Activated T-cell treated with anti-CD3 and anti-CD28 coated beads, Interleukin-2, amount 50 U/mL, for 72 hours (primary cell): ENCODE data around the gene ZBTB6. TPM values are rescaled to one million over a fixed set of nuclear protein-coding genes. Genes with fewer than 3 reads are reported as not detected.

Experiments used
- total RNA-seq, 2 donors: library from RNA; stranded (reverse); gene quantifications; one replicate each; pipeline ENCODE4 v1.2.3, GENCODE V29; 2022

The ZBTB6 gene
- total RNA-seq, 2 donors from 2014 or later = 10.0 TPM

Other genes with a start within 250 kb of the ZBTB6 start
- gene OR1L3, start 238.2 kb downstream of the ZBTB6 start, total RNA-seq = not detected
- gene OR1L4, start 189.3 kb downstream of the ZBTB6 start, total RNA-seq = not detected
- gene OR1L6, start 171.0 kb downstream of the ZBTB6 start, total RNA-seq = not detected
- not detected for gene OR5C1, start 124.4 kb downstream of the ZBTB6 start, total RNA-seq
- gene OR1K1, start 113.2 kb downstream of the ZBTB6 start, total RNA-seq = not detected
- 10 to 100 TPM; 14.2 to 18.7 TPM for gene PDCL, start 84.7 kb downstream of the ZBTB6 start, total RNA-seq
- 10 to 100 TPM; 33.7 to 35.6 TPM for gene RC3H2, start 8.0 kb downstream of the ZBTB6 start, total RNA-seq
- 10 to 100 TPM in 1 of 2 donors, 1 to 10 TPM in 1; 8.1 to 11.0 TPM for gene ZBTB26, start 18.2 kb upstream of the ZBTB6 start, total RNA-seq
- 10 to 100 TPM; 33.1 TPM for gene RABGAP1, start 27.7 kb upstream of the ZBTB6 start, total RNA-seq
- gene GPR21, start 120.3 kb upstream of the ZBTB6 start, total RNA-seq = 1 to 10 TPM; 1.3 to 1.6 TPM